ENCODE measurements around the gene CLDN6.

The CLDN6 gene

DNA sequence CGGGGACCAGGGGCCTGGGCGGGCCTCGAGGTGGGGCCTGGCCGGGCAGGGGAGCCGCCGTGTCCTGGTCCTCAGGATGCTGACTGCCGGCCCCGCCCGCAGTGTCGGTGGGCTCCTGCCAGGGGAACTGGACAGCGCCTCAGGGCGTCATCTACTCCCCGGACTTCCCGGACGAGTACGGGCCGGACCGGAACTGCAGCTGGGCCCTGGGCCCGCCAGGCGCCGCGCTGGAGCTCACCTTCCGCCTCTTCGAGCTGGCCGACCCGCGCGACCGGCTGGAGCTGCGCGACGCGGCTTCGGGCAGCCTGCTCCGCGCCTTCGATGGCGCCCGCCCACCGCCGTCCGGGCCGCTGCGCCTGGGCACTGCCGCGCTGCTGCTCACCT, 51.2 kb downstream of the CLDN6 start:
- Histone ChIP-seq H3K36me3 (ENCODE audit: control insufficient read depth, insufficient read depth, low read length) (peaks cover 7% of the 10 kb centered on the region), H3K9me3 (ENCODE audit: control insufficient read depth, insufficient read depth, low read depth, low read length) (no peaks in the 10 kb centered on the region), H3K4me1 (ENCODE audit: control insufficient read depth, insufficient read depth, low read length) (peaks cover 27% of the 10 kb centered on the region), H3K9ac (ENCODE audit: low read length) (no peak overlapping the region), H3K27me3 (ENCODE audit: control insufficient read depth, insufficient read depth, low read length) (peaks cover 38% of the 10 kb centered on the region), H3K4me3 (ENCODE audit: low read depth, low read length) (peak overlapping the region; percentile 31; the same call in 1 of the 2 replicates), H3K27ac (ENCODE audit: low read depth, low read length) (no peak overlapping the region)

DNA sequence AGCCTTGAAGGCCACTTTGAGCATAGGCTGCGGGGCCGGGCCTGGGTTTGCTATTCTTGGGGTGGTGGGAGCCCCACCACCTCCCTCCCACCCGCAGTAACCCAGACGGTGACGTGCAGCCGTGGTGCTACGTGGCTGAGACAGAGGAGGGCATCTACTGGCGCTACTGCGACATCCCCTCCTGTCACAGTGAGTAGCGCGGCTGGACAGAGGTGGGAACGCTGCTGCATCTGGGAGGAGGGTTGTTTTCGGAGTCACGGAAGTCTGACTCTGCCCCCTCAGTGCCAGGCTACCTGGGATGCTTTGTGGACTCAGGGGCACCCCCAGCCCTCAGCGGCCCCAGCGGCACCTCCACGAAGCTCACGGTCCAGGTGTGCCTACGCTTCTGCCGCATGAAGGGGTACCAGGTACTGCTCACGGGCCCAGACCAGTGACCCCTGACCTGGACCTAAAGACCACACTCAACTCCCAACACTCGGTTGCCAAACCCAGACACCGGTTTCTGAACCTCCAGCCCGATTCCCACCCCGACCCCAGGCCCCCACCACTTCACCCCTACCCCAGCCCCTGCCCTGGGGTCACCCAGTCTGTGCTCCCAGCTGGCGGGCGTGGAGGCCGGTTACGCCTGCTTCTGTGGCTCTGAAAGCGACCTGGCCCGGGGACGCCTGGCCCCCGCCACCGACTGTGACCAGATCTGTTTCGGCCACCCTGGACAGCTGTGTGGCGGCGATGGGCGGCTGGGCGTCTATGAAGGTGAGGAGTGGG, 51.8 kb downstream of the CLDN6 start:
- no peak overlapping the region; the same call in 1 of the 2 replicates for H3K4me3 ChIP-seq (ENCODE audit: low read depth, low read length)
- H3K27ac ChIP-seq (ENCODE audit: low read depth, low read length) = no peak overlapping the region
- H3K27me3 ChIP-seq (ENCODE audit: control insufficient read depth, insufficient read depth, low read length) = peaks cover 38% of the 10 kb centered on the region
- no peaks in the 10 kb centered on the region for H3K9me3 ChIP-seq (ENCODE audit: control insufficient read depth, insufficient read depth, low read depth, low read length)
- peaks cover 1% of the 10 kb centered on the region; the same call in 1 of the 2 replicates for H3K36me3 ChIP-seq (ENCODE audit: control insufficient read depth, insufficient read depth, low read length)
- peaks cover 27% of the 10 kb centered on the region for H3K4me1 ChIP-seq (ENCODE audit: control insufficient read depth, insufficient read depth, low read length)
- H3K9ac ChIP-seq (ENCODE audit: low read length) = no peak overlapping the region
